Esophagus (tissue), 2 donors: Measurements from ENCODE around the gene FITM1. TPM values are rescaled to one million over a fixed set of nuclear protein-coding genes. Genes with fewer than 3 reads are reported as not detected.
A peak's percentile ranks its signal among the peaks of the same experiment; 100 is the strongest.

ENCODE experiments used
- H3K27ac ChIP-seq, 2 donors: one replicate each; pipeline ENCODE4 v1.5.1; 2013; ENCODE audit warnings: low read depth in 2 of 2, mild to moderate bottlenecking in 2 of 2, inconsistent platforms in 1 of 2, low read length in 1 of 2, moderate library complexity in 1 of 2
- H3K27me3 ChIP-seq, 2 donors: one replicate each; pipeline ENCODE4 v1.6.1; 2013; ENCODE audit warnings: low read length in 2 of 2, control low read depth in 1 of 2, mild to moderate bottlenecking in 1 of 2; ENCODE audit not compliant: insufficient read depth in 2 of 2, control insufficient read depth in 1 of 2
- H3K36me3 ChIP-seq, 2 donors: one replicate each; pipeline ENCODE4 v1.6.1; 2013; ENCODE audit warnings: low read length in 1 of 2; ENCODE audit not compliant: control insufficient read depth in 2 of 2, insufficient read depth in 2 of 2
- H3K4me1 ChIP-seq, 2 donors: one replicate each; pipeline ENCODE4 v1.6.1; 2013; ENCODE audit warnings: low read length in 1 of 2; ENCODE audit not compliant: control insufficient read depth in 2 of 2, insufficient read depth in 2 of 2
- H3K4me3 ChIP-seq, 2 donors: one replicate each; pipeline ENCODE4 v1.5.1; 2013; ENCODE audit warnings: low read length in 2 of 2, mild to moderate bottlenecking in 2 of 2, low read depth in 1 of 2, moderate library complexity in 1 of 2
- H3K9me3 ChIP-seq, 2 donors: one replicate each; pipeline ENCODE4 v1.6.1; 2013; ENCODE audit warnings: mild to moderate bottlenecking in 2 of 2, low read depth in 1 of 2, low read length in 1 of 2, moderate library complexity in 1 of 2; ENCODE audit not compliant: control insufficient read depth in 2 of 2, insufficient read depth in 1 of 2
- WGBS, 2 donors: extraction: QIAGEN DNeasy Blood & Tissue Kit; methylation state at CpG; one replicate each; pipeline ENCODE4 v1.1.7; 2013; 5-methylcytosine and 5-hydroxymethylcytosine counted together
- polyA plus RNA-seq, 2 donors: library from polyadenylated mRNA; stranded (reverse); fragments of 200-250 nt; gene quantifications; one replicate each; pipeline ENCODE4 v1.2.3, GENCODE V29; 2013
- donor health status: healthy with polysubstance abuse.
- donor health status: Bipolar disorder and iron deficiency.

Gene FITM1
- polyA plus RNA-seq, 2 donors = 0.60 to 1.1 TPM

- H3K36me3 ChIP-seq = no peaks in the 10 kb centered on the region
- no peaks in the 10 kb centered on the region for H3K27me3 ChIP-seq
- H3K9me3 ChIP-seq = no peaks in the 10 kb centered on the region
- no peak overlapping the region for H3K4me3 ChIP-seq
- H3K27ac ChIP-seq = no peak overlapping the region
- no peaks in the 10 kb centered on the region for H3K4me1 ChIP-seq
- WGBS, 2 donors = 88 to 89% methylated on average over 4 of the region's 4 CpGs
Measured at GRCh38 chr14:24106672-24107271, 23.7 kb upstream of the FITM1 start.

DNA sequence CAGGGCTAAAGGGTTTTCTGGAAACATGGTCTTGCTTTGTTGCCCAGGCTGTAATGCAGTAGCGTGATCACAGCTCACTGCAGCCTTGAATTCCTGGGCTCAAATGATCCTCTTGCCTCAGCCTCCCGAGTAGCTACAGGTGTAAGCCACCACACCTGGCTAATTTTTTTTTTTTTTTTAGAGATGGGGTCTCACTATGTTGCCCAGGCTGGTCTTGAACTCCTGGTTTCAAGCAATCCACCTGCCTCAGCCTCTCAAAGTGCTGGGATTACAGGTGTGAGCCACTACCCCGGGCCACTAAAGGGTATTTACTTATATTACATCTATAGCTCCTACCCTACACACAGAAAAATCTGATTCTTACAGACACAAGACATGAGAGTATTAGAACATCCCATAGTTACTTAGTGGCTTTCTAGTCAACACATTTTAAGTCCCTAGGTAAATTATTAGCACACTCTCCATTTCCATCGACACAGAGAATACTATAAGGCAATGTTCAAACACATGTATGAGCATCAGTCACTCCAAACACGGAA is 22.1 kb upstream of the FITM1 start:
- Histone ChIP-seq H3K4me3 (no peak overlapping the region), H3K27me3 (no peaks in the 10 kb centered on the region), H3K27ac (no peak overlapping the region), H3K4me1 (no peaks in the 10 kb centered on the region), H3K9me3 (no peaks in the 10 kb centered on the region), H3K36me3 (no peaks in the 10 kb centered on the region)
- 42 to 46% methylated on average over 5 of the region's 5 CpGs for WGBS, 2 donors

- Histone ChIP-seq H3K4me1 (no peaks in the 10 kb centered on the region), H3K4me3 (no peak overlapping the region), H3K36me3 (no peaks in the 10 kb centered on the region), H3K27ac (no peak overlapping the region), H3K9me3 (no peaks in the 10 kb centered on the region), H3K27me3 (no peaks in the 10 kb centered on the region)
- 83 to 84% methylated on average over 9 of the region's 9 CpGs for WGBS, 2 donors
Measured at GRCh38 chr14:24110060-24110459, 20.4 kb upstream of the FITM1 start.

DNA sequence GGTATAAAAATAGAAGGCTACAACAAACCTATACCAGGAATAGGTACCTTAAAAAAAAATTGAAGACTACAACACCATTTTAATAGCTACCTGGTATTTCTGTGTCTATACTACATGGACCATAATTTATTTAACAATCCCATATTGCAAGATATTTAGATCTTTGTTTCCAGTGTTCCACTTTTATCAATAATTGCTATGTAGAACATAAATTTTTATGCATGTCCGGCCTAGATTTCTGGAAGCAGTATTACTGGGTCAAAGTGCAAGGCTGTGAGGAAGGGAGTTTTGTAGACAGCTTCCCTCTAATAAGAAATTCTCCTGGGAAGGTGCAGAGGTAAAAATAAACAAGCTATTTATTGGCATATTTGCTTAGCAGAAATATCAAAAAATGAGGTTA is 19.9 kb upstream of the FITM1 start:
- Histone ChIP-seq H3K27me3 (no peaks in the 10 kb centered on the region), H3K36me3 (no peaks in the 10 kb centered on the region), H3K4me1 (no peaks in the 10 kb centered on the region), H3K4me3 (no peak overlapping the region), H3K9me3 (no peaks in the 10 kb centered on the region), H3K27ac (no peak overlapping the region)
- WGBS, 2 donors = 60 to 83% methylated on average over 1 of the region's 1 CpG

GRCh38 chr14:24113379-24113800 is 17.1 kb upstream of the FITM1 start:
- Histone ChIP-seq H3K9me3 (no peaks in the 10 kb centered on the region), H3K27me3 (no peaks in the 10 kb centered on the region), H3K27ac (peak overlapping the region; percentile 100), H3K36me3 (peaks cover 8 to 9% of the 10 kb centered on the region in 2 donors), H3K4me3 (peak overlapping the region; percentile 71 to 72), H3K4me1 (peaks cover 0 to 2% of the 10 kb centered on the region in 2 donors)
- 13 to 16% methylated on average over 15 of the region's 15 CpGs for WGBS, 2 donors

- no peaks in the 10 kb centered on the region for H3K9me3 ChIP-seq
- 0% methylated on average over 42 of the region's 42 CpGs for WGBS, 2 donors
- H3K27ac ChIP-seq = peak overlapping the region; percentile 100
- H3K4me3 ChIP-seq = peak overlapping the region; percentile 71 to 72
- peaks cover 12% of the 10 kb centered on the region in 2 donors for H3K36me3 ChIP-seq
- H3K4me1 ChIP-seq = peaks cover 0 to 2% of the 10 kb centered on the region in 2 donors
- H3K27me3 ChIP-seq = no peaks in the 10 kb centered on the region
Measured at GRCh38 chr14:24113801-24114531, 16.5 kb upstream of the FITM1 start.

DNA sequence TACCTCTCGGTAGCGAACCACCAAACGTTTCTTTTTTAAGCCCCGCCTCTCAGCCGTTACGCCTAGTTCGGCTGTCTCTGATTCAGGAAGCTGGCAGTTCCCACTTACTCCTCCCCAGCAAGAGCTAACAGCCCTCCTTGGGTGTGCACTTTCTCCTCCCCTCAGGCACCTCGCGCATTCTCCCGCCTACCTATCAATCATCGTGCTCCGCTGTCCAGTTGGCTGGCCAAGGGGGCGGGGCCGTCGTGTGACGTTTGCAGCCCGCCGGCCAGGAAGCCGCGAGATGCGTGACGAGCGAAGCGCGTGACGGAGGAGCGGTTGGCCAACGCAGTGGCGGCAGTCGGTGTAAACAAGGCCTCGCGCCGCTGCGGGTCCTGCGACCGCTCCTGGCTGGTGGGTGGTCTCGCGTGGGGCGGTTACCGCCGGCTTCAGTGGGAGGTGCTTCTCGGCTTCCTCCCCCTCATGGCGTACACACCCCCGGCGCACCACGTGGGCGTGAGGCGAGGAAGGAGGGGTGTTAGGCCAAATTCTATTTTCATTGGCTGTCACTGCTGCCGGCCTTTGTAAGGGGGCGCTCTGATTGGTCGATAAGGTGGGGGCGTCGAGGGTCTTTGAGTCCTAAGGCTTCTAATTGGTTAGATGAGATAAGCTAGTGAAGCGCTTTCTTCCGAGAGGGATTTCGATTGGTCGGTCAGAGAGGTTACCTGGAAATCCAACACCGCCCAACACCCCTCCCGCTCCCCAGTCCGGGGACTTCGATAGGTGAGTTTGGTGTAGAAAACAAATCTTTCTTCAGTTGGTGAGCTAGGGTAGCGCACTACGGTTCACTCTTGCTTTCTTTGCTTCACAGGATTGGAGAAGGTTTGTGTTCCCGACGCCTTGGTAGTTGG is 15.7 kb upstream of the FITM1 start, which contains the start of the genes DCAF11 and NRL:
DCAF11 (plus strand) TSS at position 246 of the 890 bp plus-strand sequence. CDS start 818 bp downstream, outside the sequence.
NRL (minus strand) TSS at position 418 of the 890 bp plus-strand sequence. CDS start 32,101 bp downstream, outside the sequence.
- Histone ChIP-seq H3K27me3 (no peaks in the 10 kb centered on the region), H3K9me3 (no peaks in the 10 kb centered on the region), H3K36me3 (peaks cover 12 to 20% of the 10 kb centered on the region in 2 donors), H3K4me1 (peaks cover 0 to 2% of the 10 kb centered on the region in 2 donors), H3K4me3 (peak within 1 kb of the TSS; percentile 72 to 77), H3K27ac (peak within 1 kb of the TSS; percentile 100)
- 0% methylated on average over 63 to 65 of the region's 65 CpGs for WGBS, 2 donors

- Histone ChIP-seq H3K27ac (peak overlapping the region; percentile 68 to 100), H3K4me3 (peak overlapping the region; percentile 66 to 72), H3K4me1 (peaks cover 0 to 2% of the 10 kb centered on the region in 2 donors), H3K9me3 (no peaks in the 10 kb centered on the region), H3K27me3 (no peaks in the 10 kb centered on the region), H3K36me3 (peaks cover 12 to 23% of the 10 kb centered on the region in 2 donors)
- WGBS, 2 donors = 1 to 2% methylated on average over 14 of the region's 14 CpGs
Measured at GRCh38 chr14:24115422-24116127, 14.9 kb upstream of the FITM1 start.
